Mucosa of descending colon (tissue), 3 donors: ENCODE data around the gene ARL15. TPM values are rescaled to one million over a fixed set of nuclear protein-coding genes. Genes with fewer than 3 reads are reported as not detected.

Experiments used
- ATAC-seq: fragments of 200-7000 bp; cut with Tn5 transposase; one replicate; pipeline ENCODE4 v1.9.1; 2020; ENCODE audit warnings: mild to moderate bottlenecking, moderate library complexity
- DNase-seq, 3 donors: peaks; one replicate each; pipeline ENCODE4 v3.0.0-alpha.2; 2020
- H3K36me3 ChIP-seq: fragments of 200-600 bp; one replicate; pipeline ENCODE4 v1.8.0; 2021; ENCODE audit warnings: low read depth, mild to moderate bottlenecking
- H3K4me1 ChIP-seq: fragments of 200-600 bp; one replicate; pipeline ENCODE4 v1.8.0; 2021; ENCODE audit warnings: low read depth, mild to moderate bottlenecking
- H3K4me3 ChIP-seq: fragments of 200-600 bp; one replicate; pipeline ENCODE4 v1.8.0; 2021; ENCODE audit warnings: mild to moderate bottlenecking
- H3K9me3 ChIP-seq: fragments of 200-600 bp; one replicate; pipeline ENCODE4 v1.8.0; 2021; ENCODE audit warnings: mild to moderate bottlenecking
- intact Hi-C, 2 donors: fragments of 100-400 bp; cut with DNase I in 1 of 2; cut with micrococcal nuclease in 1 of 2; formaldehyde crosslinking; loops; one replicate each; pipeline versions ENCODE4 v1.11.0 to v1.11.1; 2022; cut with DNase I, micrococcal nuclease
- total RNA-seq, 3 donors: library from RNA; stranded (reverse); fragmentation: NEBNext Ultra II Directional in 2 of 3; extraction: Animal tissue kit (Norgen Biotek cat#: 25700) in 2 of 3; gene quantifications; one replicate each; pipeline versions ENCODE4 v1.2.1 to v1.2.4, GENCODE V29; 2021 to 2023
- TF ChIP-seq, protein P1 (sequence below): fragments of 200-600 bp; IDR thresholded peaks from one replicate; pipeline ENCODE4 v1.8.0; 2022; ENCODE audit warnings: antibody characterized with exemption, mild to moderate bottlenecking
- donor health status: DM: no; HTN: no; CAD: no; lungs with moderate emphysema.
- donor health status: DM: no; HTN: no; CAD: no.
- donor health status: DM: no; HTN: yes; CAD: no.

ARL15 gene
- total RNA-seq, 3 donors from 2014 or later: 21.2 to 34.8 (median 30.1) TPM

DNA sequence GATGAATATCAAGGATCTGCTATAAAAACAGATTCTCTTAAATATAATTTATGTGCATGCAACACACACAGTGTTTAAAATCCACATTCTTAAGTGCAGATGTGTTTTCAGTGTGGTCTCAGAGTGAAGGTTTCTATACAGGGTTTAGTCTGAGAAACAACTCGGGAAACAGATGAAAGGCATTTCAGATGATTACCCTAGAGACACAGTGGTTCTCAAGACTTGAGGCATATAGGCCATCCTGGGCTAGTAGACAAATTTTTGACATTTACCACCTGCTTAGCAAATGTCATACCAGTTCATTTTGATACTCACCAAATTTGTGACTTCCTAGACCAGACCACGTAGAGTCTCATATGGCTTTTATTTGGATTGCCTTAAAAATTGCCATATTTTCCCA is 216.5 kb downstream of the ARL15 start:
- Histone ChIP-seq H3K36me3 (no peaks in the 10 kb centered on the region), H3K4me1 (no peaks in the 10 kb centered on the region), H3K4me3 (no peak overlapping the region), H3K9me3 (no peaks in the 10 kb centered on the region)
- TF ChIP-seq, protein P1, sequence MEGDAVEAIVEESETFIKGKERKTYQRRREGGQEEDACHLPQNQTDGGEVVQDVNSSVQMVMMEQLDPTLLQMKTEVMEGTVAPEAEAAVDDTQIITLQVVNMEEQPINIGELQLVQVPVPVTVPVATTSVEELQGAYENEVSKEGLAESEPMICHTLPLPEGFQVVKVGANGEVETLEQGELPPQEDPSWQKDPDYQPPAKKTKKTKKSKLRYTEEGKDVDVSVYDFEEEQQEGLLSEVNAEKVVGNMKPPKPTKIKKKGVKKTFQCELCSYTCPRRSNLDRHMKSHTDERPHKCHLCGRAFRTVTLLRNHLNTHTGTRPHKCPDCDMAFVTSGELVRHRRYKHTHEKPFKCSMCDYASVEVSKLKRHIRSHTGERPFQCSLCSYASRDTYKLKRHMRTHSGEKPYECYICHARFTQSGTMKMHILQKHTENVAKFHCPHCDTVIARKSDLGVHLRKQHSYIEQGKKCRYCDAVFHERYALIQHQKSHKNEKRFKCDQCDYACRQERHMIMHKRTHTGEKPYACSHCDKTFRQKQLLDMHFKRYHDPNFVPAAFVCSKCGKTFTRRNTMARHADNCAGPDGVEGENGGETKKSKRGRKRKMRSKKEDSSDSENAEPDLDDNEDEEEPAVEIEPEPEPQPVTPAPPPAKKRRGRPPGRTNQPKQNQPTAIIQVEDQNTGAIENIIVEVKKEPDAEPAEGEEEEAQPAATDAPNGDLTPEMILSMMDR: no peak
- intact Hi-C loops: no loop called here
- ATAC-seq (no peak), DNase-seq (no peak)

GRCh38 chr5:54093081-54093492 is 217.3 kb downstream of the ARL15 start:
- ATAC-seq (no peak), DNase-seq (no peak)
- intact Hi-C loops: no loop called here
- TF ChIP-seq, protein P1: no peak
- no peaks in the 10 kb centered on the region for H3K36me3 ChIP-seq
- H3K9me3 ChIP-seq: no peaks in the 10 kb centered on the region
- H3K4me3 ChIP-seq: no peak overlapping the region
- no peaks in the 10 kb centered on the region for H3K4me1 ChIP-seq

- H3K9me3 ChIP-seq: no peaks in the 10 kb centered on the region
- H3K4me1 ChIP-seq: no peaks in the 10 kb centered on the region
- H3K36me3 ChIP-seq: no peaks in the 10 kb centered on the region
- ATAC-seq (no peak), DNase-seq (no peak)
- H3K4me3 ChIP-seq: no peak overlapping the region
- TF ChIP-seq, protein P1: no peak
- intact Hi-C loops: no loop called here
These were observed 218.9 kb downstream of the ARL15 start for GRCh38 chr5:54091307-54092130.

DNA sequence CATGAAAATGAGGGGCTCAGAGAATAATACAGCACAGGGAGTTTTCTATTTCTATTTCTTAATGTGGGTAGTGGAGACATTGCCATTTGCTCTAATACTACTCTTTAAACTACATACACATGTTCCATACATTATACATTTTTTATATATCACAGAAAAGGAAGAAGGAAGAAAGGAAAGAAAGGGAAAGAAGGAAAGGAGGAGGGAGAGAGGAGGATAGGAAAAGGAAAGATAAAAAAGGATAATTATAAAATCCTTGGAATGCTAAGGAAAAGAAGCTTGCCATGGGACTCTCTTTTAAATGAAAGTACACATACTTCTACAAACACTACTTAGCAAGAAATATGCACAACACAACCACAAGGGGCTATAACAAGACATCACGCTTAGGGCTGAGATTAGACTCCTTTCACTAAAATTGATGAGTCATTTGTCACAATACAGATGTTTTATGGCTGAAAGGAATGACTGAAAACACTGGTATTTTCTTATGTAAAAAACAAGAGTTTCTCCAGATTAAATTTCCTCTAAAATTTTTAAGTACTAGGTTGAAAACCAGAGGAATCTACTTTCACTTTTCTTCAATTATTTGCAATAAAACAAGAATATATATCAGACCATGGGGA is 219.8 kb downstream of the ARL15 start:
- intact Hi-C loops: no loop called here
- no peaks in the 10 kb centered on the region for H3K36me3 ChIP-seq
- TF ChIP-seq, protein P1: no peak
- no peaks in the 10 kb centered on the region for H3K9me3 ChIP-seq
- ATAC-seq: no peak
- DNase-seq: no peak
- H3K4me1 ChIP-seq: no peaks in the 10 kb centered on the region
- no peak overlapping the region for H3K4me3 ChIP-seq

GRCh38 chr5:54088081-54088480 is 222.3 kb downstream of the ARL15 start:
- DNase-seq: no peak
- ATAC-seq: no peak
- TF ChIP-seq, protein P1: no peak
- intact Hi-C loops: no loop called here
- no peaks in the 10 kb centered on the region for H3K36me3 ChIP-seq
- no peak overlapping the region for H3K4me3 ChIP-seq
- no peaks in the 10 kb centered on the region for H3K4me1 ChIP-seq
- H3K9me3 ChIP-seq: no peaks in the 10 kb centered on the region
